ENCODE results near the gene TRPM8. TPM values are rescaled to one million over a fixed set of nuclear protein-coding genes. Genes with fewer than 3 reads are reported as not detected.

Gene TRPM8
- total and polyA plus RNA-seq, 2 of the 13 experiments (the other 11 are each of a cell fraction or from before 2014, with no cell fraction given) = 0.12 TPM; not detected in 1

- TF ChIP-seq ELF4 (CRISPR knock-in tag; IDR thresholded peaks at IDR 0.05; ENCODE audit: borderline replicate concordance) (no peak), PHF8 (CRISPR knock-in tag; IDR thresholded peaks at IDR 0.05) (no peak), CHD2 (IDR thresholded peaks at IDR 0.05; ENCODE audit: low read depth, low read length) (no peak), POGK (CRISPR knock-in tag; conservative IDR thresholded peaks at IDR 0.05) (no peak), MBD4 (IDR thresholded peaks at IDR 0.05; ENCODE audit: borderline replicate concordance, low read length) (no peak), MYC (CRISPR knock-in tag; IDR thresholded peaks at IDR 0.05; ENCODE audit: borderline replicate concordance) (peak; percentile 33; the same call in 1 of the 2 replicates), PHF5A (CRISPR knock-in tag; IDR thresholded peaks at IDR 0.05; ENCODE audit: low read depth, unreplicated experiment) (no peak), ZNF710 (CRISPR knock-in tag; IDR thresholded peaks at IDR 0.05; ENCODE audit: borderline replicate concordance) (no peak), RNF2 (conservative IDR thresholded peaks at IDR 0.05; ENCODE audit: low read depth) (no peak), PRPF4 (IDR thresholded peaks at IDR 0.05; ENCODE audit: low read depth, low read length, poor library complexity, severe bottlenecking) (no peak), ZFP1 (CRISPR knock-in tag; IDR thresholded peaks at IDR 0.05) (no peak), ZC3H13 (CRISPR knock-in tag; IDR thresholded peaks at IDR 0.05) (no peak), DRAP1 (CRISPR knock-in tag; IDR thresholded peaks at IDR 0.05) (no peak; the same call in 1 of the 2 replicates), USF2 (IDR thresholded peaks at IDR 0.05; ENCODE audit: low read depth, low read length) (no peak), USF2 (CRISPR knock-in tag; IDR thresholded peaks at IDR 0.05; ENCODE audit: borderline replicate concordance) (no peak), SP1 (IDR thresholded peaks at IDR 0.05) (no peak), SP1 (CRISPR knock-in tag; IDR thresholded peaks at IDR 0.05) (no peak), ZEB1 (IDR thresholded peaks at IDR 0.05; ENCODE audit: insufficient replicate concordance, low read depth) (no peak), ZHX1 (CRISPR knock-in tag; IDR thresholded peaks at IDR 0.05; ENCODE audit: low read depth) (no peak), ZNF607 (CRISPR knock-in tag; IDR thresholded peaks at IDR 0.05; ENCODE audit: borderline replicate concordance) (no peak), SALL1 (CRISPR knock-in tag; IDR thresholded peaks at IDR 0.05) (peak; percentile 86), ZNF619 (CRISPR knock-in tag; IDR thresholded peaks at IDR 0.05) (no peak)
Observed at GRCh38 chr2:233912691-233913423, 4.3 kb upstream of the TRPM8 start (continued).
